ENCODE measurements around the gene RAI1.

RAI1 gene

DNA sequence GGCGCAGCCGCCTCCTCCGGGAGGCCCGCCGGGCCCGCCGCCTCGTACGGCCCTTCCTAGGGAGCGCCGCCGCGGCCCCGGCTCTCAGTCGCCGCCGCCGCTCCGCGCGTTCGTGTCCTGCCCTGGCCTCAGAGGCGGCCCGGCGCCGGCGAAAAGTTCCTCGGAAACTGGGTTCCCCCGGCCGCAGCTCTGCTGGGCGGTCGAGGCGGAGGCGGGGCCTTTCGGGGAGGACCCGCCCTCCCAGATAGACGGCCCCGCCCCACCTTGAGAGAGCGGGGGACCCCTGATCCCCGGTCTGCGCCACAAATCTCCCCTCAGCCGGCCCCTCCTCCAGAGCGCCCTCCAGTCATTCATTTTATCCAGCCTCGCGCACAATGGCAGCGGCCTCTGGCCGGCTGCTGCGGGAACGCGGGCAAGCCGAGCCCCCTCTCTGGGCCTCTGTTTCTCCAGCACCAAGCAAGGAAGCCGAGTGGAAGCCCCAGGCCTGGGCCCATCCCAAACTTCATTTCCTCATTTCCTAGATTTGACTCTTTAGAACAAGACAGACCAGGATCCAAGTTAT lies 155.6 kb downstream of the RAI1 start, which contains the start of gene SREBF1:
SREBF1 (minus strand) TSS at position 169 of the 562 bp plus-strand sequence. CDS start 169 bp downstream, outside the sequence.
- DNase-seq, result no peak

DNA sequence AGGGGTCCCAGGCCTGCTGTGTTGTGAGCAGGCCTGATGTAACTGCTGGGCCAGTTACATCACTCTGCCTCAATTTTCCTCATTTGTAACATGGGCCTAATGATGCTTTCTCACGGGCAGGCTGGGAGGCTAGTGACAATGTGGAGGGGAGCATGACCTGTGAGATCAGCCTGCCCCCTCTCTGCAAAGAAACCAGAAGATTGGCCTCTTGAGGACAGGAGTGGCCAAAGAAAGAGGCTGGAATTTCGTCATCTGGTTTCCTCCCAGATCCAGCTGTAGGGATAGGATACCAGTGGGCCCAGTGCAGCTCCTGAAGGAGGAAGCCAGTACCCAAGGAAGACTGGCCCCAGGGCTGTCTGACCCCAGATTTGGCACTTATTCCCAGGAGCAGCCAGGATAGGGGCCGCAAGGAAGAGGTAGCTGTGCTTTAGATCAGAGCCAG lies 156.1 kb downstream of the RAI1 start:
- DNase-seq, result no peak

DNA sequence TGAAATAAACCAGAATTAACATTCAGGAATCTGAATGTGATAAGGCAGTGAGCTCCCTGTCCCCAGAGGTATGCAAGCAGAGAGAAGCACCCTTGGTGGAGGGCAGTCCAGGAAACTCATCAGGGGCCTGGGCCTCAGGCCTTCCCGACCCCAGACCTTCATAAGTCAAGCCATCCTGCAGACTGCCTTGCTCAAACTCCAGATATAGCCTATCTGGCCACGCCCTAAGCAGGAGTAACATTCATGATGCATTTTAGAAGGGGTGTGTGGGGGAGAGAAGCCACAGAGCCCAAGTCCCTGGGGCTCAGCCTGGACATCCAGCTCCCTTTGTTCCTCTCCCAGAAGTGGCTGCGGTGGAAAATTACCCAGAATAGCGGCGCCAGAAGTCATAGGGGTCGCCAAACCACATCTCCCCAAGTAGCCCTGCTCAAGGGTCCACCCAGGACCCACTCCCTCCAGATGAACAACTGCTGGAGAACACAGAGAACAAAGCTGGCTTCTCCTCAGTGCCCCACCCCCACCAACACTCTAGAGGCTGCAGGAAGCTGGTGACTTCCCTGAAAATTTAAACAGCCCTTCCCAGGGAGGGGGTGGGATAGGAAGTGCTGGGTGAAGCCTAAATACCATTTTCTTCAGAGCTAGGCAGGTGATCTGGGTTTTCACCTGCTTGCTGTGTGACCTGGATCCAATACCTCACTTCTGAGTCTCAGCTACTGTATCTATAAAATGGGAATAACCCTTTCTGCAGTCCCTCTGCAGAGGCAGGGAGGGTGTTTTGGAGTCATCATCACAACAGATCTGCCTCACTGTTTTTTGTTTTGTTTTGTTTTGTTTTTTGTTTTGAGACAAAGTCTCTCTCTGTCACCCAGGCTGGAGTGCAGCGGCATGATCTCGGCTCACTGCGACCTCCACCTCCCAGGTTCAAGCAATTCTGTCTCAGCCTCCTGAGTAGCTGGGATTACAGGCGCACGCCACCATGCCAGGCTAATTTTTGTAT lies 157.0 kb downstream of the RAI1 start:
- no peak for DNase-seq

DNA sequence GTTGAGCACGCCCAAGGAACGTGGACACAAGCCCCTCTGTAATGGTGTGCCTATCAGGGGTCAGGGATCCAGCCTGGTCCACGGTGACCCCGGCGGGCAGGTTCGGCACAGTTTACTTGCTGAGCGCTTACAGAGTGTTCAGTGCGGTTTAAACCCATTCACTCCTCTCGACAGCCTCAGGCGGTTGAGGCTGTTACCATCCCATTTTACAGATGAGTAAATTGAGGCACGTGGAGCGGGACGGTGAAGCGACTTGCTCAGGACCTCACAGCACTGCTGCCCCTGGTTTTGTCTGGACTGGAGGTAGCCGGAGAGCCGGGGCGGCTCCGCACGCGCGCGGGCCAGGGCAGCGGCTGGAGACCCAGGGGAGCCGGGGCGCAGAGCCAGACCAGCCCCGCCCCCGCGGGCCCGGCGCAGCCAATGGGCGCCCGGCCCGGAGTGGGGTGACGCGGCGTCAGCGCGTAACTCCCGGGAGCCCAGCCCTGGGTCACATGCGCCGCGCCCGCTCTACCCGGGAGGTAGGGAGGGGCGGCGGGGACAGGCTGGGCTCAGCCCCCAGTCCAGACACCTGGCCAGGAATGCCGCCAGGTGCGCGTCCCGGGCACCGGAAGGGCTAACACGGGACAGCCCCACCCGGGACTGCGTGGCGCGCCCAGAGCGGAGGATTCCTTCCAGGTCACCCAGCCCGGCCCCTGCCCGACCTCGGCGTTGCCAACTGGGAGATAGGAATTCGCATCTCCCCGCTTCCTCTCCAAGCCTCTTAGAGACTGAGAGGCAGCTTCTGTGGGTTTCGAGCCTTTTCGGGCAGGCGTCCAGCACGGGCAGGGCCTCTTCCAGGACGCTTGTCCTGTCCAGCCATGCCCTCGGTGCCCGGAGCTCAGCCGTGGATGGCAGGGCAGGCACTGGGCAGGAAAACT lies 158.8 kb downstream of the RAI1 start:
- DNase-seq, result peak; percentile 64

DNA sequence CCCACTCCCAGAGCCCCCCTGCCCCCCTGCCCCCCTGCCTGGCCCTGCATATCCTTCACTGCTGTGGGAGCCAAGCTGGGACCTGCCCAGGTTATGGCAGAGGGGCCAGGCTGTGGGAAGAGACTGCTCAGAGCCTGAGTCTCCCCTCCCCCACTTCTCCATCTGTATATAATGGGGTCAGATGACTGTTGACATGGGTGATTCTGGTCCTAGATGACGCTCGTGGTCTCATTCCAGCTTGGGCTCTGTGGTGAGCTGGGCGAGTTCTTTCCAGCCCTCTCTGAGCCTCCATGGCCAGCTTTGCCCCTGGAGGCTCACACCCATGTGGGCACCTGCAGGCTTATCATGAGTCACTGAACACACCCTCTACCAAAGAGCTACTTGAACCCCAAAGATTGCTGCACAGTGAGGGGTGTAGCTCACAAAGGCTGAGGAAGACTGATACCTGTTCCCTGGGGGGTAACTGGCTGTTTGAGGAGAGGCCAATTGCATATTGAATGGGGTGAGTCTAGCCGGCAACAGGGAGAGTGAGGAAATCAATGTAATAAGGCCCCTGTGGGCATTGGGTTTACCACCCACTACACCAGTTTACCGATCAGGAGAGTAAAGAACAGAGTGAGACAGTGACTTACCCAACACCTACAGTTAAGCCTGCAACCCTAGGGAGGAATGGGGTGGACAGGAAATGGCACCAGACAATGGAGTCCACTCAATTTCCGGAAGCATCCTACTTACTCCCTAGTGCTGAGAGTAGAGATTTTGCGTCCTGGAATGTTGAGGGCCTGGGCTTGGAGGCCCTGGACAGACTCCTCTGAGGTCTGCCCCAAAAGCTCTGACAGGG lies 159.7 kb downstream of the RAI1 start:
- peak; percentile 40 for DNase-seq

DNA sequence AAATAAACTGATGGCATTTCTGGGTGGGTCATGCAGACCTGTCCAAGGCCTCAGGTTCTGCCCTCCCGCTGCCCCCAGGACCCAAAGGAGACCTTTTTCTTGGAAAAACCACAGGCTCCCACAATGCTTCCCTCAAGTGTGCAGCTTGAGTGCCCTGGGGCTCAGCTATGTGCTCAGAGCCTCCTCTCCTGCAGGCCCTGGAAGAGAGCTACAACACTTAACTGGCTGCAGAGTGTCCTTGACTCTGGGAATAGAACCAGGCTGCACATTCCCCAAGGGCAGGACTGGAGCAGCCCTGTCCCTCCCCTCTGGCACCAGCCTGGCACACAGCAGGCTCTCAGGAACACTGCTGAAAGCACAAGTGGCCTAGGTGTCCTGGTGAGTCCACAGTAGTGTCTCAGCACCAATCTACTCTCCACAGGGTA lies 160.4 kb downstream of the RAI1 start:
- DNase-seq, result no peak

DNA sequence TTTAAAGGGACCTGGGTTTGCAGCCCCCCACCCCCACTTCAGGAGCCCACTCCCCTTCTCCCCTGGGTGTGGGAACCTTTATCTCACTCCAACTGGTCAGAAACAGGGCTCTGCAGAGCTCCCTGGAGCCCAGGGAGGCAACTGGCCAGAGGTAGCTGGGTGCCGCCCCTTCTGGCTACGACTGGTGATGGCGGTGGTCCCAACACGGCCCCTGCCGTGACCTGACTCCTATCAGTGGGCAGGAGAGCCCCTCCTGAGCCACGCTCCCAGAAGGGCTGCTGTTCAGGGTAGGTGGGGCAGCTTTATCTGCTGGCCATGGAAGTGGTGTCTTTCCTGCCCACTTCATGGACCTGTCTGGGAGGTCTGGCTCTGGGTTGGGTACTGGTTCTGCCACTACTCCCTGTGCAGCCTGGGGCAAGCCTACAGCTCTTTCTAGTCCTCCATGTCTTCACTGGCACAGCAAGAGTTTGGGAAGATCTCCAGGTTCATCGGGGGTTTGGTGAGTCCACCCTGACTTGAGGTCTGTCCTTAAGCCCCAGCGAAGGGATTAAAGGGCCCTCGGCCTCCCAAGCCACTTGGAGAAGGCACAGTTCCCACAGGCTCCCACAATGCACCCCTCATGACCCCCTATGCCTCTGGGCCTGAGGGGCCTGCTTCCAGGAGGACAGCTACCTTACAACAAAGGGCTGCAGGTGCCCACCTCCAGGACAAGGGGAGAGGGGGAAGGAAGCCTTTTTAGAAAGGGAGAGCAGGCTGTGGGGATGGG lies 161.0 kb downstream of the RAI1 start:
- no peak for DNase-seq

DNA sequence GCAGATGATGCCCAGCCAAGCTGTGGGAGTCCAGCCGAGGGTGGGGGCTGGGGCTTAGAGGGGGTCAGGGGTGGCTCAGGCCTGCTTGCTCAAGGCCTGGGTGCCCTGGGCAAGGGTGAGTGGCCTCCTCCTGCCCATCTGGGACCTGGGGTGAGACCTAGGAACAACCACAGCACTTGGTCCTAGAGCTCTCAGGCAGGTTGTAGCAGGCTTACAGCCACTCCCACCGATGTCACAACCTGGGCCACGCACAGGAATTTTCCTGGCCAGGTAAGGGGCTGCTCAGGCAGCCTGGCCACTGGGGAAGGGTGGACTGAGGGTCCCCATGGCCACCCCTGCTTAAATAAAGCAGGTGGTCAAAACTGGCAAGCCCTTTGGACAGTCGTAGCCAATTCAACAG lies 161.8 kb downstream of the RAI1 start:
- DNase-seq, result no peak

DNA sequence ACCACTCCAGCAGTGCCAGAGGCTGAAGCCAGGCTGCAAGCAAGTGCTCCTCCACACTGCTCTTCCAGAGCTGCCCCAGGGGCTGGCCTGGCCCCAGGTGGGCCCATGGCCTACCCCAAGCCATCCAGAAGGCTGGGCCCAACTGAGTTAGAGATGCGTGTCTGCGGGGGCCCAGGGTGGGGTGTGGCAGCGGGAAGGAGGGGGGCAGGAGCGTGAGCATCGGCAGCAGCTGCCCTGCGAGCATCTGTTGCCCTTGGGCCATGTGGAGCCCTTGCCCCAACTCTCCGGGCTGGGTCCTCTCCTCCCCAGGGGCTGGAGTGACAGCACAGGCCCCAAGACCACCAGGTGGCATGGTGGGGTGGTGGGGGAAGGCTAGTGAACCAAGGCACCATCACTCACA lies 162.8 kb downstream of the RAI1 start:
- no peak for DNase-seq

DNA sequence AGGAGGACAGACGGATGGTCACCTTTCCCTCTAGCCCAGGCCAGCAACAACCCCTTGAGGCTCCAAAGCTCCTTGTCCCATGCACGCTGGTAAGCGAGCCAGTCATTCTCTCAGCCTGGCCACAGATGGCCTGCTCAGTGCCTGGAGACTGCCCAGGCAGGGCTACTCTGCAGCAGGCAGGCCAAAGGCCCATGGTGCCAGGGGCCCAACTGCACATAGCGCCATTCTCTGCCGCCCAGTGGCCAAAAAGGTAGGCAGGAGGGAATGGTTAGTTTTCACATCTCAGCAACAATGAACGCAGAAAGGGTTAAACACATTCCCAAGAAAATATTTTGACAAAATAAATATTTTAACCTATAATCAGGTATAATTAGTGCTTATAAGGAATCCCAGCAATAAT lies 163.2 kb downstream of the RAI1 start:
- DNase-seq, result no peak

DNA sequence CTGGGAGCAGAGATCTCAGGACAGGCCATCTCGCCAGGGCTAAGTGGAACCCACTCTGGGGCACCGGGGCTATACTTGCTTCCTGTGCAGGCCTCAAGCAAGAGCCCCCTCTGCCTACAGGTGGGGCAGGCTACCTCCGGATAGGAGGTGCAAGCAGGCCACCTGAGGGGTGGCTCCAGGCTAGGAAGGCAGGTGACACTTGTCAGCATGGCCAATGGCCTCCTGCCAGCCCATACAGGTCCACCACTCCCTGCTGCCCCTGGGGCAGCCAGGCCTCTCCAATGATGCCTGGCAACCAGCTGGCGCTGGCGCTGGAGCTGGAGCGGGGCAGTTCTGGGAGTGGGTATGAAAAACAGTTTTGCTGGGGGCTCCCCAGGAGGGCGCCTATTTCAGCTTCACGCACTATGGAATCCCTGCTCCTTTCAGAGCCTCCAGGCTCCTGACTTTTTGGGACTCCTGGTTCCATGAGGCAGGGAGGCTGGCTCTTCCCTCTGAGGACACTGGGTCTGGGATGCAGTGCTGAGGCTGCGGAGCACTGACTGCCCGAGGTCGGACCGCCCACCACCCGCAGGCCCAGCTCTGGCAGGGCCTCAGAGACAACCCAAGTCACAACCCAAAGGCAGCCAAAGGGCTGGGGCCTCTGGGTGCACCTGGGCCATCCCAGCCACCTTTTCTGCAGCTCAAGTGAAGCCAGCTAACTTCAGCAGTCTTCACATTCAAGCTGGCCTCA lies 164.0 kb downstream of the RAI1 start:
- DNase-seq, result no peak

DNA sequence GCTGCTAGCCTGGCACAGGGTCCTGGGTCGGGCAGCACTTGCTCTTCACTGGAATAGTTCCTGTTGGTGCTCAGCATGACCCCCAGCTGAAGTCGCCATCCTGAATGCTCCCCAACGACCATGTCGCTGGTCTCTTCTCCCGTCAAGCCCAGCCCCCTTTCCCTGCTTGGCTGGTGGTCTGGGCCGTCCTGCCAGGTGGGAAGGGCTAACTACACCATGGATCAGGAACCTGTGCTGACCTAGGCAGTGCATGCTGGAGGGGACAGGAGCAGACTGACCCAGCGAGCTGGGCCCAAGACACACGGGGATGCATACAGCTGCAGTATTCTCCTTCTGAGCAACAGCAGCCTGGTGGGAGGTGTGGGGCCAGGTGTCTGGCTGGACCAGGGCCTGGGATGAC lies 164.7 kb downstream of the RAI1 start:
- no peak for DNase-seq

DNA sequence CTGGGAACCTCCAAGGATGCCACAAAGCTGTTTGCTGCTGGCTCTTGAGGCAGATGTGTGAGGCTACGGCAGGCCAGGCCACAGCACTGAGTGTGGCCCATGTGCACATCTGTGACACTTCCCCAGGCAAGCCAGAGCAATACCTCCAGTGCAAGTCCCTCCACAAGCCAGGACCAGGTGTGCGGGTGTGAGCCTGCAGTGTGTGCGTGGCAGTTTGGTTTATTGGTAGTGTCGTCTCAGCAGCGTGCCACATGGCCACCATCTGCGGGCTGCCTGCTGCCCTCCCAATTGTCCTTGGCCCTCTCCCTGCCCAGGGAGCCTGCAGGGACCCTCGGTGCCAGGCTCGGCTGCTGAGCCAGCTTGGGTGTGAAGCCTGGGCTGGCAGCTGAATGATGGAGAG lies 165.4 kb downstream of the RAI1 start:
- DNase-seq, result no peak

DNA sequence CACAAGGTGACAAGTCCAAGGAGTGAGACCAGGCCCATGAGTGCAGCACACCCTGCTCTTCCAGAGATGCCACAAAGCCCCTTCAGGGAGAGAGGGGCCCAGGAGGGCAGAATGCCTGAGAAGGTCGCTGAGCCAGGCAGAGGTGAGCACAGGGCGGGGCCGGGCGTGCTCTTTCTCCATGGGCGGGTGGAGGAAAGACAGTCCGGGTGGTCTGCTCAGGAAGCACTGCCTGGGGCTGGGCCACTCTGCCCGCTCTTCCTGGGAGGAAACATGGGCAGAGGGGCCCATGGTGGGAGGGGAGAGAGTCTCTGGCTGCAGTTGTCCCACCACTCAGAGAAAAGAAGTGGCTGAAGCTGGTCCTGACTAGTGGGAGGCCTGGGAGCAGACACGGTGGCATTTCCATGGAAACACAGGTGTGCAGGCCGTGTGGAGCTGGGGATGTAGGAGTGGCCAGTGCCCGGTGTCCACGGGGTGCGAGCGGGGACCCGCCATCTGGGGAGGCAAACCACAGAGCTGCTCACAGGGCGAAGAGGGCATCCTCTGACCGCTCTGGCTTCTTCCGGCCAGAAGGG lies 165.9 kb downstream of the RAI1 start:
- no peak for DNase-seq

DNA sequence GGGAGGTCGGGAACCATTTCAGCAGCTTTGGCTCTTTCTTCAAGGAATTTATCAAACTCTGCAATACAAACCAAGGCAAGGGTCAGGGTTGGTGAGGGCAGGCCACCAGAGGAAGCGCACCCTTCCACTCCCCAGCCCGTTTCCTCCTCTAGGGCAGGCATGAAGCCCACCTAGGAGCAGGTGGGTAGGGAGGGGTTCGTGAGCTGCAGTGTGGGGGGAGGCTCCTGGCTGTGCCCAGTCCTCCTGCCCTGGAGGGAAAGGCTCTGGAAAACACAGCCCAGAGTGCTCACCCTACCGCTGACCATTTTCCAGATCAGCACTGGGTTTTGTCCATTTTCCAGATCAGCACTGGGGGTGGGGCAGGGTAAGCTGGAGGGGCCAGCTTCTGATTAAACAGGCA lies 166.5 kb downstream of the RAI1 start:
- DNase-seq, result no peak

DNA sequence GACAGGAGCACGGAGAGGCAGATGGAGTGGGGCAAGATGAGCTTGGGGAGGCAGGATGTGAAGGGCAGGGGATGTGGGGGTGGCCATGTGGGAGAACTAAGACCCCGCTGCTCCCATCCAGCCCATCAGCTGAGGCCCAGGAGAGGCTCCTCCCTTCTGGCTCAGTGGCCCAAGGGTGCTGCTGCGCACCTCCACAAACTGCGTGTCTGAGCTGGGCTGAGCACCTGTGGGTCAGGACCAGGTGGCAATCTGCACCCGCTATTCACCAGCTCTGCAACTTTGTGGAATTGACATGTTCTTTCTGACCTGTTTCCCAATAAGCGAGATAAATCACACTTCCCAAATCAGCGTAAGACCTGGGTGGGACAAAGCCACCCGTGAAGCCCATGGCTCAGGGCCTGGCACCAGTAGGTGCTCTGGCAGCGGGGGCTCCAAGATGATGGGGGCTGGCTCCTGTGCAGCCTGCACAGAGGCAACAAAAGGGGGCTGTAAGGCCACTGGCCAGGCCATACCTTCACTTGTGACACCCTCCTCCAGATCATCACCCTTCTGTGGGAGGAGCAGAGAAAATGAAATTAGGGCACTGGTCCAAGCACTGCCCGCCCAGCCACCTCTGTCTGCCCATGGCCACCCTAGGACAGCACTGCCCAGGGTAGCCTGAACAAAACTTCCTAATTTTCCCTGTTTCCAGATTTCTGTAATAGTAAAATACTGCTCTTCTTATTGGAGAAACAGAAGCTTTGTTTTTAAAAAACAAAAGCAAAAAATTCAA lies 167.2 kb downstream of the RAI1 start:
- DNase-seq, result no peak

DNA sequence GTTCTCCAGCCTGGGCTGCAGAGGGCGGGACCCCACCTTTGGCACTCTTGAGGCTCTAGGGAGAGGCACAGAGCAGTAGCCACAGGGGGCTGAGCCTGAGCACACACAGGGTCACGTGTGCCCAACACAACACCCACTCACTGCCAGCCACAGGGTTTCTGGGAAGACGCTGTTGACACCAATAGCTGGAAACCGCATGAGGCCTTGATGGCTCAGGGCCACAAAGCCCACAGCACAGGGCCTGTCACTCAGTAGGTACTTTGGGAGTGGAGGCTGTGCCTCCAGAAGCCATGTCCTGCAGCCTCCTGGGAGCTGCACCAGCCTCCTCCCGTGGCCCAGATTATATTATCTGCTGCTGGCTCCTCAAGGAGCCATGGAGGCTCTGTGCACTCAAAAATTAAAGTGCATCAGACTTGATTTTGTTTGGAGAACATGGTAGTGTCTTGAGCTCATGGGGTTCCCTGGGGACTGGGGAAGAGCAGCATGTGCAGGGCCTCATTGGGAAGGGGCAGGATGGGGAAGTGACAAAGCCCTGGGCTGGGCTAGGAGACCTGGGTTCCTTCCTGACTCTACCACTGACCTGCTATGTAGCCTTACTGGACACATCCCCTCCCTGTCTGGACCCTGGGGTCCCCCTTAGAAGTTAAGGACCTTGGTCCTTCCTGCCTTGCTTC lies 168.0 kb downstream of the RAI1 start:
- DNase-seq, result no peak

DNA sequence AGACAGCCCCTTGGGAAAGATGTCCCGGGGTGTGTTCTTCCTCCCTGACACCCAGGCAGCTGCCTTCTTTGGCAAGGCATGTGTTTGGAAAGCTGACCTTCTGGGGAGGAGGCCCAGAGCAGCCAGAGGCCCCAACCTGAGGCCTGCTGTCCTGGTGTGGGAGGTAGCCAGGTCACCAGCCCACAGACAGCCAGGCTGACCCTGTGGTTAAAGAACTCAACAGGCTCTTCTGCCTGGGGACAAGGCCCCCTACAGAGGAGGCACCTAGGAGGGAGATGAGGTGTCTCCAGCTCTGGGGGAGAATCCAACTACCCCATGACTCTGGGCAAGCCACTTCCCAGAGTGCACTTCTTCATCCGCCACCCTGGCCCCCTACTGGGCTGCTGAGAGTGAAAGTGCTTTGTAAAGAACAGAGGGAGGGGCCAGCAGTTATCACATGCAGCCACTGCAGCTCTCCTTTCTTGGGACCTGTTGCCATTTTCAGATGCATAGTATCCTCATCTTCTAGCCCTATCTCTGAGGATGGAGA lies 168.7 kb downstream of the RAI1 start:
- DNase-seq, result no peak

All from NCI-H1694 treated with DMSO at 0.1 percent for 48 hours (cell line).